Inferior parietal cortex (tissue), 1 donor: ENCODE data around the gene ZNF888.
"Not testable (repeated sequence)": the region's sequence is repeated elsewhere in the genome, so short reads cannot be mapped to it uniquely, and the experiment has no call there.

ENCODE experiments used
- DNase-seq: peaks from one replicate; pipeline ENCODE4 v3.0.0-alpha.2; 2016; ENCODE audit errors: extremely low spot score

ZNF888 gene

DNA sequence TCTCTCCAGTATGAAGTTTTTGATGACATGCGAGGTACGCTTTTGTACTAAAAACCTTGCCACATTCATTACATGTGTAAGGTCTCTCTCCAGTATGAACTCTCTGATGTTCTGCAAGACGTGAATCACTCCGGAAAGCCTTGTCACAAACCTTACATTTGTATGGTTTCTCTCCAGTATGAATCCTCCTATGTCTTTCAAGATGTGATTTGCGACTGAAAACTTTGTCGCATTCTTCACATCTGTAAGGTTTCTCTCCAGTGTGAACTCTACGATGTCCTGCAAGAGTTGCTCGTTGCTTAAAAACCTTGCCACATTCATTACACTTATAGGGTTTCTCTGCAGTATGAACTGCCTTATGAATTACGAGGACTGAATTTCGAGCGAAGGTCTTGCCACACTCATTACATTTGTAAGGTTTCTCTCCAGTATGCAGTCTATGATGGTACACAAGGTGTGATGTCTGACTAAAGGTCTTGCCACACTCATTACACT is 42.3 kb downstream of the ZNF888 start:
- no peak for DNase-seq

DNA sequence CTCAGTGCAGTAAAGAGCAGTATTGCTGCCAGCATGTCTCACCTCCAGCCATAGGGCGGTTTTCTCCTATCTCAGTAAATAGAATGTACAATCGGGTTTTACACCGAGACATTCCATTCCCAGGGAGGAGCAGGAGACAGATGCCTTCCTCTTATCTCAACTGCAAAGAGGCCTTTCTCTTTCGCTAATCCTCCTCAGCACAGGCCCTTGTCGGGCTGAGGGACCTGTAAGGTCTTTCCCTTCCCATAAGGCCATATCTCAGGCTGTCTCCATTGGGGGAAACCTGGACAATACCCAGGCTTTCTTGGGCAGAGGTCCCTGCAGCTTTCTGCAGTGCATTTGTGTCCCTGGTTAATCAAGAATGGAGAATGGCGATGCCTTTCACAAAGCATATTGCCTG is 50.2 kb downstream of the ZNF888 start:
- not testable (repeated sequence) for DNase-seq

DNA sequence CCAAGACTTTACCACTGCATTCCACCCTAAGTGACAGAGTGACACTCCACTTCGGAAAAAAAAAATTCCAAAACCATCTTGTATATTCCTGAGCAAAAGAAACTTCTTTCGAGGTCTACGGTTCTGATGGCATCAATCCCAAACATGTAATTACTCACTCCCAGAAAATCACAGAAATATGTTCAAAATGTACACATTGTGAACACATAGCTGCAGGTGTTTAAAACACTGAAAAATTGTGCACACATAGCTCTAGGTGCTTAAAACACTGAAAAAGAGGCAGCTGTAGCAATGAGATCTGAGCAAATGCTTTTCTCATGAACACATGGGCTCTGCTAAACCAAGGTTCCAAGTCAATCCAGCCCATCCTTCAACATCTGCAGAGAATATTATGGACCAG is 51.8 kb downstream of the ZNF888 start:
- no peak for DNase-seq

DNA sequence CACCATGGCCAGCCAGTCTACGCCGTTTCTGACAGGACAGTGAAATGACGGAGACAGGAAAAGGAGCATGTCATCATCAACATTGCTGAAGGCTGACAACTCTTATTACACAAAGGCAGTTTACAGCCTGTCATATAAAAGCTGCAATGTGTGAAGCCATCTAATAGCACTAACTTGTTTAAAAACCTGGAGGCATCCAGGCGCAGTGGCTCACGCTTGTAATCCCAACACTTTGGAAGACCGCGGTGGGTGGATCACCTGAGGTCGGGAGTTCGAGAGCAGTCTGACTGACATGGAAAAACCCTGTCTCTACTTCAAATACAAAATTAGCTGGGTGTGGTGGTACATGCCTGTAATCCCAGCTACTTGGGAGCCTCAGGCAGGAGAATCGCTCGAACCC is 55.2 kb downstream of the ZNF888 start:
- DNase-seq: not testable (repeated sequence)

DNA sequence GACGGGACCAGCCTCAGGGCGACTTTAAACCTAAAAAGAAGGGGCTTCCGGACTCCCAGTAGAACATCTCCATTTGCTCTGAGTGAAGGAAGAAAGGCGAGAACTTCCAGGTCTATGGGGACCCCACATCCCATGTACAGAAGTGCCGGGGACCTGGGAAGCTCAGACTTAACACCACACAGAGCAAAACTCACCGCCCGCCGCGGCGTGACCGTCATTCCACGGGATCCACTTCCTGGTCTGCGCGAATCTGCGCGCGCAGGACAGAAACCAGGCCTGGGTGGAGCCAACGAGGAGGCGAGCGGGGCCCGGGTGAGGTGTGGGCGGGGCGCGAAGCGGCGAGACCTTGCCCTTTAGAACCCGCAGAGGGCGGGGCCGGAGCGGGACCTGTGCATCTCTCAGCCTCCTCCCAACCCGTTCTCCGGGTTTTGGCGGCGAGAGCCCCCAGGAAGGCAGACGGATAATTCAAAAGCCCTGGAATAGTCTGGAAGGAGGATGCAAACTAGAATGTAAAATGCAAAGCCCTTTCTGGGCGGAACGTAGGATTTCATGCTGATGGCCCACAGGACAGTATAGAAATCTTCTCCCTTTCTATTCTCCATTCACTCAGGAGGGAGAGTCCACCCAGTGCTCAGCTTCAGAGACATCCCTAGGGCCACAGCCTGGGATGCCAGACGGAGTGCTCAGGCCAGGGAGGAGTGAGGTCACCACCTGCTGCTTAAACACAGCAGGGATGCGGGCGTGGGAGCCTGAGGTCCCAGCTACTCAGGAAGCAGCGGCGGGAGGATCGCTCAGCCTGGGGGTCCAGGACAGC is 65.6 kb downstream of the ZNF888 start, which contains the start of gene ZNF468:
ZNF468 (minus strand) TSS at position 242 of the 814 bp plus-strand sequence. CDS start 3,347 bp downstream, outside the sequence.
- DNase-seq: peak; percentile 62

DNA sequence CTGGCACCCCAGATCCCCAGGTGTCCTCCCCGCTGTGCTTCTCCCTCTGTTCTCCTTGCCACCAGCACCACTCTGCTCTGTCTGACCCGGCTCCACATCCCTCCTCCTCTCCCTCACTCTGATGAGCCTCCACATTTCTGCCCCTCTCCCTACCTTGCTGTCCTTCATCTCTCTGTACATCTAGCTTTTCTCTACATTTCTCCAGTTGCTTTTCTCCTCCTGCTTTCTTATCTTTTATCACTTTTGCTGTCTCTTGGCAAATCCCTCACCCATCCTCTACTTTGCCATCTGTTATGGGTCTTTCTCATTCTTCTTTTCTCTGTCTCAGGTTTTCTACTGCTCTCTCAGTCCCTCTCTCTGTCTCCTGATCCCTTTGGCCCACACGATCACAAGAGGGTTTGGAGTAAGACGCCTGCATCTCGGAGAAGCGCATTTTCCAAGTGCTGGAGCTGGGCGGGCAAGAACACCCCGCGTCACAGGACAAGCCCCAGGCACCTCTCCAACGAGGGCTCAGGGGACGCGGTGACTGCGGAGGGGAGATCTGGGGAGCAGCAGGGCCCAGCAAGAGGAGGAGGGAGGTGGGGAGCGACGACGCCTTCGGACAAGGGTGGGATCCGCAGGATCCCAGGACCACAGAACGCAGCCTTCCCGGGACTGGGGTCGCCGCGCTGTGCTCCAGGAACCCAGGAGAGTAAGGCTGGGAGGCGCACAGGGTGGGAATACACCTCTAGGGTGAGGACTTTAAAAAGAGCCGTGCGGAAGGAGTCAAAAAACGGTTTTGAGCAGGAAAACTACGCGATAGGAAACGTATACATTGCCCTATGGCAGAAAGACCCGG is 66.5 kb downstream of the ZNF888 start:
- DNase-seq: not testable (repeated sequence)
